ENCODE results near the gene DLGAP4. TPM values are rescaled to one million over a fixed set of nuclear protein-coding genes. Genes with fewer than 3 reads are reported as not detected.

DLGAP4 gene
- polyA plus RNA-seq, 1 donor (not counting 4 experiments of a cell fraction or from before 2014, with no cell fraction given): 9.6 TPM

DNA sequence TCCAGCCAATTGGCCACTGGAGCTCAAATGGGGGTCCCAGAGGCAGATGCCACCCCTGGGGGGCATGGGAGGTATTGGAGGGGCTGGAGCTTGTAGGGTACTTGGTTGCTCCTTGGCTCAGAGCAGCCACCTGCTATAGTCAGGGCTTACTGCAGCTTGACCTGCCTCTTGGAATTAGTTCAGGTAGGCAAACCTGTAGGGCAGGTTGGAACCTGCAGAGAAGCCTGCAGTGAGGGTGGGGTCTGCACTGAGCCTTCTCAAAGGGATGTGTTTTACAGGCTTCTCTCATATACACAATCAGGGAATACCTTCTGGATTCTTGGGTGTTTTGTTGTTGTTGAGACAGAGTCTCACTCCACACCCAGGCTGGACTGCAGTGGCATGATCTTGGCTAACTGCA, 141.0 kb downstream of the DLGAP4 start:
- no peak overlapping the region for H3K4me2 ChIP-seq (ENCODE audit: control insufficient read depth, extremely low read depth, insufficient read depth, low read depth, low read length)
- FAIRE-seq: no peak
- H3K4me1 ChIP-seq (ENCODE audit: control insufficient read depth, extremely low read depth, insufficient read depth, low read length): peaks cover 5% of the 10 kb centered on the region
- H3K36me3 ChIP-seq (ENCODE audit: control insufficient read depth in 2 of 2, extremely low read depth in 1 of 2, insufficient read depth in 2 of 2, low read length in 2 of 2): no peaks in the 10 kb centered on the region
- dilution Hi-C loops (cut with MboI; ENCODE audit: extremely low pct_ligation_motif_present, low sequenced_read_pairs): no loop called here
- no peaks in the 10 kb centered on the region for H4K20me1 ChIP-seq (ENCODE audit: control insufficient read depth, extremely low read depth, insufficient read depth, low read length)
- no peak overlapping the region for H2AFZ ChIP-seq (ENCODE audit: control insufficient read depth, low read length)
- H3K9me3 ChIP-seq (ENCODE audit: control insufficient read depth, low read depth, low read length): no peaks in the 10 kb centered on the region
- no peaks in the 10 kb centered on the region for H3K79me2 ChIP-seq (ENCODE audit: control insufficient read depth, insufficient read depth, low read length)
- no peaks in the 10 kb centered on the region for H3K27me3 ChIP-seq (ENCODE audit: control insufficient read depth, extremely low read depth, insufficient read depth, low read length)
- H3K27ac ChIP-seq (ENCODE audit: control insufficient read depth, insufficient read depth, low read length): no peak overlapping the region
- TF ChIP-seq CTCF (optimal IDR thresholded peaks at IDR 0.05 in 1 of 3, IDR thresholded peaks at IDR 0.05 in 1 of 3, conservative IDR thresholded peaks at IDR 0.05 in 1 of 3; ENCODE audit: extremely low read depth in 1 of 3, insufficient read depth in 2 of 3, low read length in 3 of 3) (no peak), EZH2 (IDR thresholded peaks at IDR 0.05; ENCODE audit: low read length) (no peak)
- H3K9ac ChIP-seq (ENCODE audit: control insufficient read depth, extremely low read depth, insufficient read depth, low read length): no peak overlapping the region
- no peak for DNase-seq (ENCODE audit: low read depth, low spot score)
- no peak overlapping the region for H3K4me3 ChIP-seq (ENCODE audit: control insufficient read depth in 2 of 3, extremely low read depth in 1 of 3, insufficient read depth in 2 of 3, low read depth in 1 of 3, low read length in 3 of 3)
- H3K9me1 ChIP-seq (ENCODE audit: control insufficient read depth, extremely low read depth, insufficient read depth, low read length): no peaks in the 10 kb centered on the region

GRCh38 chr20:36449663-36450062, 143.5 kb downstream of the DLGAP4 start:
- Histone ChIP-seq H3K4me2 (ENCODE audit: control insufficient read depth, extremely low read depth, insufficient read depth, low read depth, low read length) (no peak overlapping the region), H3K79me2 (ENCODE audit: control insufficient read depth, insufficient read depth, low read length) (no peaks in the 10 kb centered on the region), H3K27ac (ENCODE audit: control insufficient read depth, insufficient read depth, low read length) (no peak overlapping the region), H3K4me1 (ENCODE audit: control insufficient read depth, extremely low read depth, insufficient read depth, low read length) (peaks cover 5% of the 10 kb centered on the region), H3K27me3 (ENCODE audit: control insufficient read depth, extremely low read depth, insufficient read depth, low read length) (peaks cover under 1% of the 10 kb centered on the region), H3K36me3 (ENCODE audit: control insufficient read depth in 2 of 2, extremely low read depth in 1 of 2, insufficient read depth in 2 of 2, low read length in 2 of 2) (no peaks in the 10 kb centered on the region), H4K20me1 (ENCODE audit: control insufficient read depth, extremely low read depth, insufficient read depth, low read length) (no peaks in the 10 kb centered on the region), H2AFZ (ENCODE audit: control insufficient read depth, low read length) (no peak overlapping the region), H3K9me3 (ENCODE audit: control insufficient read depth, low read depth, low read length) (no peaks in the 10 kb centered on the region), H3K4me3 (ENCODE audit: control insufficient read depth in 2 of 3, extremely low read depth in 1 of 3, insufficient read depth in 2 of 3, low read depth in 1 of 3, low read length in 3 of 3) (no peak overlapping the region), H3K9ac (ENCODE audit: control insufficient read depth, extremely low read depth, insufficient read depth, low read length) (no peak overlapping the region), H3K9me1 (ENCODE audit: control insufficient read depth, extremely low read depth, insufficient read depth, low read length) (no peaks in the 10 kb centered on the region)
- TF ChIP-seq EZH2 (IDR thresholded peaks at IDR 0.05; ENCODE audit: low read length) (no peak), CTCF (optimal IDR thresholded peaks at IDR 0.05 in 1 of 3, IDR thresholded peaks at IDR 0.05 in 1 of 3, conservative IDR thresholded peaks at IDR 0.05 in 1 of 3; ENCODE audit: extremely low read depth in 1 of 3, insufficient read depth in 2 of 3, low read length in 3 of 3) (no peak)
- FAIRE-seq: no peak
- dilution Hi-C loops (cut with MboI; ENCODE audit: extremely low pct_ligation_motif_present, low sequenced_read_pairs): no loop called here
- DNase-seq (ENCODE audit: low read depth, low spot score): no peak
